NCI-H446 (cell line): ENCODE measurements around the gene RFLNA.
"Not testable (repeated sequence)": the region's sequence is repeated elsewhere in the genome, so short reads cannot be mapped to it uniquely, and the experiment has no call there.

Source experiments
- DNase-seq, 2 experiments: peaks; one replicate each; lab custom pipeline; 2025; lab: John Stamatoyannopoulos, UW

RFLNA gene

GRCh38 chr12:124282287-124282686 lies 12.6 kb upstream of the RFLNA start:
- no peak for DNase-seq

GRCh38 chr12:124283326-124283725 lies 11.6 kb upstream of the RFLNA start:
- DNase-seq: no peak

- no peak for DNase-seq
Observed at GRCh38 chr12:124284368-124284767, 10.5 kb upstream of the RFLNA start.

- peak in 1 of 2 experiments; percentile 10 for DNase-seq
Observed at GRCh38 chr12:124286414-124286813, 8.5 kb upstream of the RFLNA start.

GRCh38 chr12:124286971-124287370 lies 7.9 kb upstream of the RFLNA start:
- DNase-seq: no peak

- no peak for DNase-seq
Observed at GRCh38 chr12:124289634-124290600, 5.0 kb upstream of the RFLNA start.

GRCh38 chr12:124292385-124292784 lies 2.5 kb upstream of the RFLNA start:
- no peak for DNase-seq

- DNase-seq: no peak
Observed at GRCh38 chr12:124293286-124294003, 1.4 kb upstream of the RFLNA start.

- no peak for DNase-seq
Observed at GRCh38 chr12:124295431-124296058, 652 bp downstream of the RFLNA start.

GRCh38 chr12:124296295-124296915 lies 1.5 kb downstream of the RFLNA start:
- DNase-seq: no peak

- no peak for DNase-seq
Observed at GRCh38 chr12:124296916-124297351, 2.0 kb downstream of the RFLNA start.

- no peak for DNase-seq
Observed at GRCh38 chr12:124297389-124297788, 2.5 kb downstream of the RFLNA start.

GRCh38 chr12:124297856-124298255 lies 3.0 kb downstream of the RFLNA start:
- DNase-seq: no peak

GRCh38 chr12:124298685-124299410 lies 4.0 kb downstream of the RFLNA start:
- DNase-seq: no peak

- no peak for DNase-seq
Observed at GRCh38 chr12:124299628-124300388, 4.9 kb downstream of the RFLNA start.

GRCh38 chr12:124300657-124301056 lies 5.8 kb downstream of the RFLNA start:
- not testable (repeated sequence) for DNase-seq

- no peak for DNase-seq
Observed at GRCh38 chr12:124301084-124301654, 6.3 kb downstream of the RFLNA start.

GRCh38 chr12:124302241-124302806 lies 7.4 kb downstream of the RFLNA start:
- DNase-seq: no peak

- DNase-seq: no peak
Observed at GRCh38 chr12:124302807-124303578, 8.1 kb downstream of the RFLNA start.
